GM19023 (cell line): ENCODE measurements around the gene RTN1.
"Not testable (repeated sequence)": the region's sequence is repeated elsewhere in the genome, so short reads cannot be mapped to it uniquely, and the experiment has no call there.

Experiments used
- ATAC-seq: cut with Tn5 transposase; IDR thresholded peaks from one replicate; pipeline ENCODE4 v1.9.1; 2021; ENCODE audit warnings: mild to moderate bottlenecking, moderate library complexity; ENCODE audit not compliant: unreplicated experiment

The RTN1 gene

DNA sequence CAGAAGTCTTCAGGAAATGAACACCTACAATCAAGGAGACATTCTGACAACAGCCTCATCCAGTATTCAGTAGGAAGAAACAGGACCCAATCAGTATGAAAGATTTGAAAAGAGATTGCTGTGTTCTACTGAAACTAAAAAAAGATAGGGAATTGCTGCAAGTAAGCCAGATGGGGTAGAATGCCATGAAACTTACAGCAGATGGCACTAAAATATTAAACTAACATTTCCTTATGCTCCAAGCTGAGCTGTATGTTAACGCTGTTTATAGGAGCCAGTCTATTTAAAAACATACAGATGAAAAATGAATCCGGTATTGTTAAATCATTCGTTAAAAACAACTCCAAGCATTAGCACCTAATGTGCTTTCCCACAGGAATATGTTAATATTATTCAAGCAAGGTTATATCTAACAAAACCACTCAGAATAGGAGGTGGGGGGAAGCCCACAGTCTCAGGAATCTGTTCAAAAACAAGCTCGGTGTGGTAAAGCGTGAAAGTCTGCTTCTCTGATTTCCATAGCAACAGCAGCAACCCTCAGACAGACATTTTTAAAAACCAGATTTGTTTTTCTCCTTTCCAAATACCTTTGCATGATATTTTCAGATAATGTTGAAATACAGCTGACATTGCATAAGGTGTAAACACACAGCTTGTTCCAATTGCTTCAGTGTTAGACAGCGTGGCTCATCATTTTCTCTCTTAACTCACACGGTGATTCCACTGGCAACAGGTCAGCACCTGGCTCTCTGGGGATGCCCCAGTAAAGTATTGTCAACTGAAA lies 162.6 kb downstream of the RTN1 start:
- ATAC-seq = no peak

DNA sequence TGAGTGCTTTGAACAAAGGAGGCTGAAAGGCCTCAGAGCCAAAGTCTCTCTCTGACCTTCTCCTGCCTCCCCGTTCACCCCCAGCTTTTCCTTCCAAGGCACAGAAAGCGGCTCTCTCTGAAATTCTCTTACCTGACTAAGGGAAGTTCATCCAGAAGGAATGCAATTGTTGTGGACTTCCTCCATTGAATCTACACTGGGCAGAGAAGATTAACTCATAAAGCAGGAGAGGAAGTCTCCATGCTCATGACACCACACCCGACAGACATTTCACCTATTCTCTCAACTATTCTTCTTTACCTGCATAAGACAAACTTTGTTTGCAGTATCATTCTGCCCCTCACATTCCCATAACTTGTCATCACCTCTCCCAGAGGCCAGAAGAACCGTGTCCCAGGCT lies 164.7 kb downstream of the RTN1 start:
- ATAC-seq = no peak

DNA sequence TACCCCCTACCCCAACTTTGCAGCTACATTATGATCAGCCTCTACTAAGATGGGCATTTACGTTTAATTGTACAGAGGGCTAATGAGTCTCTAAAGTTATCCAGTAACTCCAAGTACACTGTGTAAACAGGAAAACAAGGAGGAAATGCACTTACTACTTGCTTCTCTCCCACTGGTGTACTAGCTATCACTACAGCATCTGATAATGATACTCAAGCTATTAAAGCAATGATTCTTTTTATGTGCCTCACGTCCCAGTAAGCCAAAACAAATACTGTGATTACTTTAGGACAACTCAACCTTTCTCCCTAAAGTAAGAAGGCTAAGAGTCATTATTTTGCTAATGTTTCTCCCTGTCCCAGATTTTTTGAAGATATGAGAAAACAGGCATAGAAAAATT lies 165.3 kb downstream of the RTN1 start:
- ATAC-seq = no peak

DNA sequence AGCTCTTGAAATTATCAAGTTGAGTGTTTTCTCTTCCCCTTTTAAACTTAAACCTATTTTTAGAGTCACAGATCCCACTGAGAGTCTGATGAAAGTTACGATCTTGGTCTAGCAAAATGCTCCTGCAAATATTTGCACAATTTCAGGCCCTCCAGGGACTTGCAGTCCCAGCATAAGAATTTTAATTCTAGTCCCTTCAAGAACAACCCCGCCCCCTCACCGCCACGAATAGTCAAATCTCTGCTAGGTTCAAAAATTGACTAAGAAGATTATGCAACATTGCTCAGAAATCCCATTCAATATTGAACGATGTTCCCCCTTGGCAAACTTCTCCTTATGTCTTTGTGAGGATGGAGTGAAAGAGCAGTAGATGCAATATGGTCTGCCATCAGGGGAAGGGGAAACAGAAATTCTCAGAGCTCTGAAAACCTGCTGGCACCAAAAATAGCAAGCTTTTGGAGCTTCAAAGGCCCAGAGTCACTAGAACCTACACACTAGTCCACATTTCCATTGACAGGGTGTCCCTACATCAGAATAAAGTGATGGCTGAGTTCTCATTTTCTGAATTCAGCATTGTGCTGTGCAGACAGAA lies 166.4 kb downstream of the RTN1 start:
- no peak for ATAC-seq

DNA sequence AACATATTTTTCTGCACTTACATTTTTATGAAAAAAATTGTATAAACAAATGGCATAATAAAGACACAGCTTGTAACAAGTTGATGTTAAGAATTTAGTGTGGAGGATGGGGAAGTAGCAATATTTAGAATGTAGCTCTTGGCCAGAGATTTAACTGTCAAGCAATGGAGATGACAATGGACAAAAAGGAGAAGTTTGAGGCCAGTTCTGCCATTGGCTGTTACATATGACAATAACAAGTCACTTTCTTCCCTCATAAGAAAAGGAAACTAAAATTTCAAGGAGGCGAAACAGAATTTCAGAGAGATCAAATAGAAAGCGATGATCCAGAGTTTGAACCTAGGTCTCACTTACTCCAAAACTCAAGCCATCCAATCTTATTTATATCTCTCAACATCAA lies 171.1 kb downstream of the RTN1 start:
- no peak for ATAC-seq

DNA sequence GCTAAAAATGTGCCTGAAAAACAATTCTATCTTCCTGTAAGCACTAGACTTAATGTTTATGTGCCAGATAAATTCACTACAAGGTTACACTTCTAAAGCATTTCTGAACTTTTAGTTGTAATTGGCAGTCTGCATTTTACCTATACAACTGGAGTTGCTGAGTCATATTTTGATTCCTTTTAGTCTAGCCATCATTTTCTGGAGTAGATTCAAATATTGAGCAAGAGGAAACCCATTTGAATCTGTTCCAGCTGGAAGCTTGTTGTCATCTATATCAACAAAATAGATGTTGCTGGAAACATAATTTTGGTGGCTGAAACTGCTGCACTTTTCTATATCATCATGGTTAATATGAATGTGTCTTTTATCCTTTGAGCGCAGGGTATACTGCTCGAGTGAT lies 171.8 kb downstream of the RTN1 start:
- ATAC-seq = no peak

DNA sequence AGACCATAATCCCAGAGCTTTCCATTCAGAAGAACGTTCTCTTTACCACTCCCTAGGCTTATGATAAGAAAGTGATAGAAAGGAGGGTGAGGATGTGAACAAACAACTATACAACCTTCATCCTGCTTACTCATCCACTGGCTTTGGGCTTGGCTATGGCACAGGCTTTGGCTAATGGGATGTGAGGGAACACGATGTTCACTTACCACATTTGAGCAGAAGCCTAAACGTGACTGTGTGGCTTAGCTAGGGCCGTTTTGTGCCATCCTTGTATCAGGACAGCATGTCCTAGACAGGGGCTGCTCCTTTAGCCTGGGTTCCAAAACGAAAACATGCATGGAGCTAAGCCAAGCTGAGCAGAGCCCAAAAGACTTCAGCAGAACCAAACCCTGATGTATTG lies 175.4 kb downstream of the RTN1 start:
- no peak for ATAC-seq

DNA sequence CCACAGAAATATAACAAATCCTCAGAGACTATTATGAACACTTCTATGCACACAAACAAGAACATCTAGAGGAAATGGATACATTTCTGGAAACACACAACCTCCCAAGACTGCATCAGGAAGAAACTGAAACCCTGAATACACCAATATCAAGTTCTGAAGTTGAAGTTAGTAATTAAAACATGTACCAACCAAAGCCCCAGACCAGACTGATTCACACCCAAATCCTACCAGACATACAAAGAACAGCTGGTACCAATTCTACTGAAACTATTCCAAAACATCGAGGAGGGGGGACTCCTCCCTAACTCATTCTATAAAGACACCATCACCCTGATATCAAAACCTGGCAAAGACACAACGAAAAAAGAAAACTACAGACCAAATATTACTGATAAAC lies 179.3 kb downstream of the RTN1 start:
- ATAC-seq = no peak

DNA sequence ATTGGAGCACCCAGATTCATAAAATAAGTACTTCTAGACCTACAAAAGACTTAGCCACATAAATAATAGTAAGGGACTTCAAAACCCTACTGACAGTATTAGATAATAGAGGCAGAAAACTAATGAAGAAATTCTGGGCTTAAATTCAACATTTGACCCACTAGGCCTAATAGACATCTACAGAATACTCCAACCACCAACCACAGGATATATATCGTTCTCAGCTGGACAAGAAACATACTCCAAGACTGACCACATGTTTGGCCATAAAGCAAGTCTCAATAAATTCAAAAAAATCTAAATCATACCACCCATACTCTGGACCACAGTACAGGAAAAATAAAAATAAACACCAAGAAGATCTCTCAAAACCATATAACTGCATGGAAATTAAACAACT lies 180.2 kb downstream of the RTN1 start:
- ATAC-seq = no peak

DNA sequence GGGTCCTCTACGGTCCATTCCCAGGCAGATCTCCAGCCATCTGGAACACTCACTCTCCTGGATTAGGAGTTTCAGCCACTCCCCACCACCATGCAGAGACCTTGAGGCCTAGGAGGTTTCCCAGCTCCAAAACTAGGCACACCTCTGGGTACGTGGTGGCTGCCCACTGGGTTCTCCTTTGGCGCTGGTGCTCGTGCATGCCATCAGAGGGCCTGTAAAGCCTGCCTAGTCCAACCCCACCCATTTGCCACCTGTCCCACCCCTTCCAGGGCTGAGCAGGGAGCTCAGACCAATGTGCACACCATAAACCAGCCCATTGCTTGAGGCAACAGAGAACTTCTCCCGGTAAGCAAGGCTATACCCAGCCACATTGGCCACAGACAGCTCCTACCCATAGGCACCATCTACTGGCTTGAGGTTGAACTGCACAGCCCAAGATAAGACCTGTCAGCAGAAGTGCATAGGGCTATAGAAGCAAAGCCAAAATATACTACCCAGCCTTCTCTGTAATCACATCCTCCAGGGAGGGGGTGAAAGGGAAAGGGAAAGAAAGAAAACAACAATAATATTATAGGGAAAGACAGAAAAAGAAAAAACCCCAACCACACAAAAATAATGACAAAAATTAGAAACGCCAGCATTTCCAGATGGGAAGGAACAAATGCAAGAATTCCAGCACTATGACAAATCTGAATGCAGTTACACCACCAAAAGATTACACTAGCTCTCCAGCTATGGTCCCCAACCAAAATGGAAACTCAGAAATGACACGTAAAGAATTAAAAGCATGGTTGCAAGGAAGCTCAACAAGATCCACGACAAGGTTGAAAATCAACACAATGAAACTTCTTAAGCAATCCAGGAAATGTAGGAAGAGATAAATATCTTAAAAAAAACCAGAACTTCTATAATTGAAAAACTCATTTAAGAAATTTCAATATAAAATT lies 182.1 kb downstream of the RTN1 start:
- ATAC-seq = peak; percentile 99

DNA sequence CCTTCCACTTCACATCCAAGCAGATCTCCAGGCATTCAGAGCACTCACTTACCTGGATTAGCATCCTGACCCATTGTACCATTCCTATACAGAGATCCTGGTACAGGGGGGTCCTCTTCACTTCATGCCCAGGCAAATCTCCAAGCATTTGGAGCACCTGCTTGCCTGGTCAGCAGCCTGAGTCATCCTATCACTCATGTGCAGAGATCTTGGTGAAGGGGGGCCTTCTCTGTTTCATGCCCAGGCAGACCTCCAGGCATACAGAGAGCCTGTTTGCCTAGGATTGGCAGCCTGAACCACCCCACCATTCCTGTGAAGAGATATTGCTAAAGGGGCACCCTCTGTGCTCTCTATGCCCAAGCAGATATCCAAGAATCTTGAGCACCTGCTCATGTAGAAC lies 182.9 kb downstream of the RTN1 start:
- no peak for ATAC-seq

DNA sequence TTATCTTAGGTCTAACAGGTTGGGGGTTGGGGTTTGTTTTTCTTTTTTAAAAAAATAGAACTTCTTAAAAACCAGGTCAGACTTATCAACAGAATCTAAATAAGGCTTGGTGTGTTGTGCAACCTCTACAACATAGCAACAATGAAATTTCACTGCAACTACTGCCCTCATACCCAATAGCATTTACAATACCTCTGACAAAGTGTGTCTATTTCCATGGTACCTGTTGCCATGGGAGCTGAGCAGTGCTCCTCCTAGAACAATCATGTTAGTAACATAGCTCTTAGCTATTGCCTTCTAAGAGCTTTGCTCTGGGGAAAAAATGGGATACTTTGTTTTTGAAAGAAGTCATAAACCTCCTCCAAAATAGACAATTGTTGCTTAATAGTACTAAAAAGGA lies 190.7 kb downstream of the RTN1 start:
- ATAC-seq = no peak

DNA sequence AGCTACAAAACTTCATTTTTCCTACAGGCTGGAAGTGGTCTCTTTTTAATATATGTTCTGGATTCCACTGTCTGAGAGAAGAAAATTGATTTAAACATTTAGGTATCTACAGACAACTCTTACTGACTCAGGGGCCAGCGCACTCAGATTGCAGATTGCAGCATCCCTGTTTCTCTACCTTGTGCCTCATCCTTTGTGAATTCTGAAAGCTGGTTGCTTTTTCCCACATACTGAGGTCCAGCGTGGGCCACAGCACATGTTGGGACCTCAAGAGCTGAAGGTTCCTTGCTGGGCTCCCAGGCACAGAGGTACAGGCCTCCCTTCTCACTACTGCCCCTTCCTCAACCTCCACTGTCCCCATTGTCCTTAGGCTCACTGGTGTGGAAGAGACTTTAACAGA lies 192.2 kb downstream of the RTN1 start:
- ATAC-seq = no peak

DNA sequence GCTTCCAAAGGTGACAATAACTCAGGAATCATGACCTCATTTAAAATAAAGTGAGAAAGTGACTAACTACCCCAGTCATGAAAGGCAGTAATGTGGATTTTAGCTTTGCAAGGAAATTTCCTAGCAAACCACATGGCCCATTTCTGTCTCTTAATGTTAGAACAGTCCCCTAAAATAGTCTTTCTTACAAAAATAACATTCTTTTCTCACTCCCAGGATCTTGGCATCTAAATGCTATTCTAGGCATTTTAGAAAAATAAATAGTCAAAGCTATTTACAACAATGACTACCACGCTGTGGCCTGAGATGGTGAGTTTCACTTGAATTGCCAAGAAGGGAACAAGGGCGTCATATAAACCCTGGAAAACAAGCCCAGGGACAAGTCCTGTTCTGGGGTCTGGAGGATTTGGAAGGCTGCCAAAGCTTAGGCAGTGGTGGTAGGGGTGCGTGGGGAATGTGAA lies 192.8 kb downstream of the RTN1 start:
- ATAC-seq = no peak

DNA sequence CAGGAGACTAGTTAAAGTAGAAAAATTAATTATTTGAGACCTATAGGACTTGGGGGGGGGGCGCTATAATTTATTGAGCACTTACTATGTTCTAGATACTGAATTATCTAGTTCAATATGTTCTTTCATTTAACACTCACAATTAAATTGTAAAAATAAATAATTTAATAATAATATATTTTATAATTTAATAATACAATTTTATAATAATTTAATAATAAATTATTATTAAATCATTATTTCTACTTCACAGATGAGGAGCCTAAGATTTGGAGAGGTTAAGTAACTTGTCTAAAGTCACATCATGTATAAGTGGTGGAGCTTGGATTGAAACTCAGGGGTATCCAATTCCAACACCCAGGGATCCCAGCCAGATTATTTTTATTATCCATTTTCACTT lies 195.2 kb downstream of the RTN1 start:
- no peak for ATAC-seq

DNA sequence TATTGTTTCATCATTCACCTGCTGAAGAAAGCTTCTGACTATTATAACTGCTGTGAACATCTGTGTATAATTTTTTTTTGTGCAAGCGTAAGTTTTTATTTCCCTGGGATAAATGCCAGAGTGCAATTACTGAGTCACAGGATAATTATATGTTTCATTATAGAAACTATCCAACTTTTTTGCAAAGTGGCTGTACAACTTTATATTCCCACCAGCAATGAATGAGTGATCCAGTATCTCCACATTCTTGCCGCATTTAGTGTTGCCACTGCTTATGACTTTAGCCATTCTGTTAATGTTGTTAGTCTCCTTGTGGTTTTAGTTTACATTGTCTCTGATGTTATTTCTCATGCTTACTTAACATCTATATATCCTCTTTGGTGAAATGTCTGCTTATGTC lies 205.8 kb downstream of the RTN1 start:
- no peak for ATAC-seq

DNA sequence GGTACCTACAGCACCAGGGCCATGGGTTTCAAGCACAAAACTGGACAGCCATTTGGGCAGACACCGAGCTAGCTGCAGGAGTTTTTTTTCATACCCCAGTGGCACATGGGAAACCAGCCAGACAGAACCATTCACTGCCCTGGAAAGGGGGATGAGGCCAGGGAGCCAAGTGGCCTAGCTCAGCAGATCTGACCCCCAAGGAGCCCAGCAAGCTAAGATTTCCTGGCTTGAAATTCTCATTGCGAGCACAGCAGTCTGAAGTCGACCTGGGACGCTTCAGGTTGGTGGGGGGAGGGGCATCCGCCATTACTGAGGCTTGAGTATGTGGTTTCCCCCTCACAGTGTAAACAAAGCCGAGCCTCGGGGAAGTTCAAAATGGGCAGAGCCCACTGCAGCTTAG lies 212.8 kb downstream of the RTN1 start:
- ATAC-seq = no peak

DNA sequence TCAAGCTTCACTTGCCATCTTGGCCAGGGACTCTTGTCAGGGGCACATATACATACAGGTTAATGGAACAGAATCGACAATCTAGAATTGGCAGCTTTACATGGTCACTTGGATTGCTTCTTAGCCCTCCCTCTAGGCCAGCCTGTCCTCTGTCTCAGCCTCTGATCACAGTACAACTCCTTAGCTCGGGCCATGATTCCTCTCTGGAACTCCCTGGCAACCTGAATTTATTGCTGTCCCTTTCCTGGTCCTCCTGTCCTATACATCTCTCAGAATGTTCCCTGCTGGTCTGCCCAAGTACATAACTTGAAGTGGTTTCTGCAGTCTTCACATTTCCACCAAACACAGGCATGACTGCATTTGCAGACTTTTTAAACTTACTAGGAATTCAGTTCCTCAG lies 214.1 kb downstream of the RTN1 start:
- ATAC-seq = no peak

DNA sequence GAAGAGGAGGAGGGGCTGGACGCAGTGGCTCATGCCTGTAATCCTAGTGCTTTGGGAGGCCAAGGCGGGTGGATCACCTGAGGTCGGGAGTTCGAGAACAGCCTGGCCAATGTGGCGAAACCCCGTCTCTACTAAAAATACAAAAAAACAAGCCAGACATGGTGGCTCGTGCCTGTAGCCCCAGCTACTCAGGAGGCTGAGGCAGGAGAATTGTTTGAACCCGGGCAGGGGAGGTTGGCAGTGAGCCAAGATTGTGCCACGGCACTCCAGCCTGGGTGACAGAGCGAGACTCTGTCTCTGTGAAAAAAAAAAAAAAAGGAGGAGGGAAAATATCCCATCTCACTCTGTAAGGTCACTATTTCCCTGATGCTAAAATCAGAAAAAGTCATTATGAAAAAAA lies 216.4 kb downstream of the RTN1 start:
- not testable (repeated sequence) for ATAC-seq

DNA sequence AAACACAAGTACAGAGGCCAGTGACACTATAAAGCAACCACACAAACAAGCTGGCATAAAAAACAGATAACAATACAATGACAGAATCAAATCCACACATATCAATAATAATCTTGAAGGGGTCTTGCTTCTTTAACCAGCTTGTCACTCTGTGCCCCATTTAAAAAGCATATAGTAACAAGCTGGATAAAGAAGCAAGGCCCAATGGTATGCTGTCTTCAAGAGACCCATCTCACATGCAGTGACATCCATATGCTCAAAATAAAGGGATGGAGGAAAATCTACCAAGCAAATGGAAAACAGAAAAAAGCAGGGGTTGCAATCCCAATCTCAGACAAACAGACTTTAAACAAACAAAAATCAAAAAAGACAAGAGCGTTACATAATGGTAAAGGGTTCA lies 223.7 kb downstream of the RTN1 start:
- ATAC-seq = not testable (repeated sequence)

DNA sequence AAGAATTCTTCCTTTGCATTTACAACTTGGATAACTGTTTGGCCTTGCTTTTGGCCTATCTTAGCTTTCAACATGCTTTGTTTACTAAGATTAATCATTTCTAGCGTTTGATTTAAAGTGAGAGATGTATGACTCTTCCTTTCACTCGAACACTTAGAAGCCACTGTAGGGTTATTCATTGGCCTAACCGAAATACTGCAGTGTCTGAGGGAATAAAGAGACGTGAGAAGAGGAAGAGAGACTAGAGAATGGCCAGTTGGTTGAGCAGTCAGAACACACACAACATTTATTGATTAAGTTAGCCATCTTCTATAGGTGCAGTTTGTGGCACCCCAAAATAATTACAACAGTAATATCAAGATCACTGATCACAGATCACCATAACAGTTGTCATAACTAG lies 231.7 kb downstream of the RTN1 start:
- no peak for ATAC-seq

DNA sequence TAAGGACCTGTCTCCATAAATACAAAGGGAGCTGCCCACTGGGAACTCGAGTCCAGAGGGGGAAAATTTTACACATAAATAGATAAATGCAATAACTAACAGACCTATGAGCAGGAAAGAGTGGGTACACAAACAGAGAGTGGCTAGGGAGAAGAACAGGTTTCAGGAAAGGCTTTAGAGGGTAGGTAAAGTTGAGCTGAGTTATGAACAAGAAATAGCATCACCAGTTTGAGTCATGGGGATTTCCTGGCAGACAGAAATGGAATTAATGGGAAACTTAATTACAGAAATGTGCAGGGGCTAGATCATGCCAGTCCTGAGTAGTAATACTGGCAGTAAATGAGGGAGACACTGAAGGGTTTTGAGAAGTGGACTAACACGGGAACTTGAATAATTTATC lies 236.0 kb downstream of the RTN1 start:
- ATAC-seq = no peak
